Endothelial cell of umbilical vein (primary cell): ENCODE data around the gene ACADVL. TPM values are rescaled to one million over a fixed set of nuclear protein-coding genes. Genes with fewer than 3 reads are reported as not detected.
"Not testable (repeated sequence)": the region's sequence is repeated elsewhere in the genome, so short reads cannot be mapped to it uniquely, and the experiment has no call there.

ENCODE experiments used
- BruUV-seq: library from RNA; stranded (reverse); fragments of 400-500 nt; replicated peaks from 2 replicates; lab custom pipeline; 2021; lab: Mats Ljungman, UMichigan
- CTCF ChIA-PET: fragments of 300-600, 350-600 bp; sonication (Branson Sonifier 250); formaldehyde crosslinking; loops from one replicate; lab custom pipeline; 2021; ENCODE audit warnings: antibody characterized with exemption, inconsistent platforms; lab: Charles Lee
- POLR2A ChIA-PET: fragments of 300-600, 350-600 bp; sonication (Branson Sonifier 250); formaldehyde crosslinking; loops from one replicate; lab custom pipeline; 2021; ENCODE audit warnings: antibody characterized with exemption, inconsistent platforms; lab: Charles Lee
- DNase-seq: peaks from one replicate; pipeline ENCODE4 v3.0.0-alpha.2; 2011; ENCODE audit warnings: low read depth, low spot score
- FAIRE-seq: peaks from 2 replicates; lab custom pipeline; 2011; peaks lifted over from hg19 to GRCh38; lab: Jason Lieb, UNC
- H2AFZ ChIP-seq: 2 replicates; pipeline ENCODE4 v1.6.0; 2012; ENCODE audit warnings: low read depth, low read length, control low read depth, inconsistent platforms
- H3K27ac ChIP-seq: 2 replicates; pipeline ENCODE4 v1.5.1; 2011; ENCODE audit warnings: low read depth, mild to moderate bottlenecking, control low read depth, low read length, moderate library complexity; ENCODE audit not compliant: insufficient read depth
- H3K27me3 ChIP-seq, 2 experiments: 2 replicates each; pipeline versions ENCODE4 v1.6.0 to v1.6.1; 2011; ENCODE audit warnings: low read length in 2 of 2, mixed read lengths in 1 of 2; ENCODE audit not compliant: control insufficient read depth in 2 of 2, insufficient read depth in 2 of 2
- H3K36me3 ChIP-seq, 2 experiments: 2 replicates in 1 of 2; 3 replicates in 1 of 2; pipeline ENCODE4 v1.5.1; 2011; ENCODE audit warnings: low read length in 2 of 2, mild to moderate bottlenecking in 1 of 2, moderate library complexity in 1 of 2; ENCODE audit not compliant: control insufficient read depth in 2 of 2, insufficient read depth in 2 of 2; ENCODE audit errors: extremely low read depth in 1 of 2
- H3K4me1 ChIP-seq: 3 replicates; pipeline ENCODE4 v1.5.1; 2011; ENCODE audit warnings: mild to moderate bottlenecking, low read length; ENCODE audit not compliant: control insufficient read depth, insufficient read depth; ENCODE audit errors: extremely low read depth
- H3K4me2 ChIP-seq: 2 replicates; pipeline ENCODE4 v1.6.1; 2011; ENCODE audit warnings: low read length, control low read depth, mixed read lengths; ENCODE audit not compliant: insufficient read depth
- H3K4me3 ChIP-seq, 3 experiments: fragments of 200-600 bp in 1 of 3; sonication (generic), shearing (Covaris generic) in 1 of 3; replicated peaks in 1 of 3; 2 replicates each; pipeline ENCODE4 v1.5.1; 2011 to 2016; ENCODE audit warnings: control low read depth in 3 of 3, low read length in 3 of 3, mild to moderate bottlenecking in 2 of 3, inconsistent platforms in 1 of 3, low read depth in 1 of 3, moderate library complexity in 1 of 3; ENCODE audit not compliant: insufficient read depth in 1 of 3
- H3K79me2 ChIP-seq: 2 replicates; pipeline ENCODE4 v1.6.0; 2012; ENCODE audit warnings: low read length, inconsistent platforms; ENCODE audit not compliant: control insufficient read depth, insufficient read depth
- H3K9ac ChIP-seq: replicated peaks from 2 replicates; pipeline ENCODE3; 2011; ENCODE audit warnings: low read length, control low read depth; ENCODE audit not compliant: insufficient read depth; ENCODE audit errors: extremely low read depth
- H3K9me1 ChIP-seq: replicated peaks from 3 replicates; pipeline ENCODE4 v1.6.0; 2011; ENCODE audit warnings: mild to moderate bottlenecking, low read length; ENCODE audit not compliant: control insufficient read depth, insufficient read depth; ENCODE audit errors: extremely low read depth
- H3K9me3 ChIP-seq: replicated peaks from 2 replicates; pipeline ENCODE4 v1.5.1; 2012; ENCODE audit warnings: low read length, inconsistent platforms; ENCODE audit not compliant: control insufficient read depth, insufficient read depth
- H4K20me1 ChIP-seq: replicated peaks from 2 replicates; pipeline ENCODE3; 2011; ENCODE audit warnings: mild to moderate bottlenecking, low read length; ENCODE audit not compliant: control insufficient read depth, insufficient read depth; ENCODE audit errors: extremely low read depth
- EZH2 ChIP-seq: IDR thresholded peaks from 2 replicates; pipeline ENCODE4 v1.6.1; 2012; ENCODE audit warnings: borderline replicate concordance, low read depth, mild to moderate bottlenecking, moderate library complexity, low read length, inconsistent platforms; ENCODE audit not compliant: severe bottlenecking
- FOS ChIP-seq: IDR thresholded peaks from 2 replicates; pipeline ENCODE4 v1.6.1; 2011; ENCODE audit warnings: mild to moderate bottlenecking, low read length, moderate library complexity, borderline replicate concordance; ENCODE audit not compliant: insufficient read depth
- GATA2 ChIP-seq: IDR thresholded peaks from 2 replicates; pipeline ENCODE4 v1.7.0; 2011; ENCODE audit warnings: low read depth, mild to moderate bottlenecking, moderate library complexity, mixed read lengths, low read length; ENCODE audit not compliant: insufficient read length, insufficient read depth
- JUN ChIP-seq: IDR thresholded peaks from 2 replicates; pipeline ENCODE4 v1.6.1; 2011; ENCODE audit warnings: borderline replicate concordance, low read depth; ENCODE audit not compliant: insufficient read length, insufficient read depth
- MYC ChIP-seq: IDR thresholded peaks from one replicate; pipeline ENCODE4 v1.6.1; 2011; ENCODE audit warnings: mild to moderate bottlenecking, low read depth, low read length
- POLR2A ChIP-seq: IDR thresholded peaks from 2 replicates; pipeline ENCODE4 v1.6.1; 2012; ENCODE audit warnings: low read depth, mild to moderate bottlenecking, control low read depth, low read length
- POLR2AphosphoS5 ChIP-seq: IDR thresholded peaks from 2 replicates; pipeline ENCODE4 v1.6.1; 2012; ENCODE audit warnings: low read depth, mild to moderate bottlenecking, control low read depth, low read length, moderate library complexity; ENCODE audit not compliant: insufficient read depth
- dilution Hi-C: fragments of 300-500 bp; cut with MboI; formaldehyde crosslinking; loops from one replicate; pipeline ENCODE4 v1.15.0; 2019; ENCODE audit warnings: low sequenced_read_pairs; ENCODE audit not compliant: extremely low pct_ligation_motif_present
- intact Hi-C: fragments of 100-400 bp; cut with micrococcal nuclease; formaldehyde crosslinking; loops from one replicate; pipeline ENCODE4 v1.10.0; 2022
- polyA plus RNA-seq, 4 experiments: library from polyadenylated mRNA; depleted of rRNA in 3 of 4; stranded (reverse) in 3 of 4; unstranded in 1 of 4; fragments of >200 nt; gene quantifications; 2 replicates each; pipeline versions ENCODE4 v1.2.1 to v1.2.3, GENCODE V29; 2011 to 2012; ENCODE audit warnings: missing spikeins in 1 of 4
- total RNA-seq: library from RNA; stranded (reverse); gene quantifications from 2 replicates; pipeline ENCODE4 v1.2.3, GENCODE V29; 2021
- TF ChIP-seq, protein P1 (sequence below): IDR thresholded peaks from 2 replicates; pipeline ENCODE4 v1.6.1; 2011; ENCODE audit not compliant: insufficient read depth, insufficient read length
- TF ChIP-seq, protein P2 (sequence below), 2 donors: IDR thresholded peaks; 1 replicate in 1 of 2; 2 replicates in 1 of 2; pipeline ENCODE4 v1.5.1; 2011; ENCODE audit warnings: low read length in 2 of 2, mild to moderate bottlenecking in 2 of 2, moderate library complexity in 2 of 2, control low read depth in 1 of 2, inconsistent platforms in 1 of 2, low read depth in 1 of 2; ENCODE audit not compliant: insufficient read depth in 1 of 2; ENCODE audit errors: extremely low read depth in 1 of 2

The ACADVL gene
- total and polyA plus RNA-seq, 2 donors (not counting 3 experiments of a cell fraction or from before 2014, with no cell fraction given), result 308 to 376 TPM

DNA sequence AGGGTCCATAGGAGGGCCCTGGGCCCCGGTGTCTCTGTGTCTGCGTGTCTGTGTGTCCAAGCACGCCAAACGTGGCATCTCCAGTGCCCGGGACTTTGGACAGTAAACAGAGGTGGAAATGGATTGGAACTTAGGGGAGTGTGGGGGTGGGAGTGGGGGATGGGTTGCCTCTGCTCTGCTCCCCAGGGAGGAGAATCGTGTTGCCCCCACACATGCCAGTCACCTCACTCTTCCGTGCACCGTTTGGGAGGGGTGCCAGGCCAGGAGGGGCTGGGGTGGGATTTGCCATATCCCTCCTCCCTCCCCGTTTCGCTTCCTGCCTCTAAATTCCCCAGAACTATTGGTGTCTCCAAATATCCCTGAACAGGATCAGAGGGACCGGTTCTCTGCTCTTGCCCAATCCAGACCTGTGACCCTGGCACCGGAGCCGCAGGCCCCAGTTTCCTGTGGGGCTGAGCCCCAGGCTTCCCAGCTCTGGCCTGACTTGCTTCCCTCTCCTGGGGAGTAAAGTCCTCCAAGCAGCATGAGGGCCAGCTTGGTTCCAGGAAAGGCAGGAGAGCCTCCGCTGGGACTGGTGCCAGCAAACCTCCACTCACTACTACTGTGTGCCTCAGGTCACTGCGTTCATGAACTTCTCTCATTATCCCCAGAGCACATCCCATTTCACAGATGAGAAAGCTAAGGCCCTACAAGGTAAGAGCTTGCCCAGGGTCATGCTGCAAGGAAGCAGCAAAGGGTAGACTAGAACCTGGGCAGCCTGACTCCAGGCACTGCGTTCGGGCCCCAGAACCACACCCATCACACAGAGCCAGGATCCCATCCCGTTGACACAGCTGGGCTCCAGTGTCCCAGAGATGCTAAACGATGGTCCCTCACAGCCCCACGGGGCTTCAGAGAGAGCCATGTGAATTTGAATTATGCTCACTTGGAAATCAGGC lies 40.2 kb upstream of the ACADVL start, which contains the start of gene ASGR1:
TSS of gene ASGR1 (minus strand) at position 54 of the 938 bp plus-strand sequence. CDS start 807 bp downstream, outside the sequence.
- ChIA-PET CTCF (interaction anchor here (4.2 to 4.3 kb wide), 2 partner anchors 126 to 134 kb away, joined by 48 to 91 read pairs; partner anchors contain the start of gene SLC16A11), POLR2A (no interaction called here)
- H3K27me3 ChIP-seq, result no peaks in the 10 kb centered on the region
- H3K4me1 ChIP-seq, result peaks cover 15% of the 10 kb centered on the region
- peak within 1 kb of the TSS; percentile 88 for H3K4me2 ChIP-seq
- no peaks in the 10 kb centered on the region for H3K9me1 ChIP-seq
- DNase-seq, result no peak
- H3K9ac ChIP-seq, result peak within 1 kb of the TSS; percentile 79
- BruUV-seq, result no TSS peak
- H3K9me3 ChIP-seq, result no peaks in the 10 kb centered on the region
- intact Hi-C loops (no loop called here), dilution Hi-C loops (no loop called here)
- no peak within 1 kb of the TSS for H3K27ac ChIP-seq
- peak within 1 kb of the TSS in 2 of 3 experiments; percentile 46 to 66 for H3K4me3 ChIP-seq
- no peaks in the 10 kb centered on the region for H3K36me3 ChIP-seq
- no peaks in the 10 kb centered on the region for H3K79me2 ChIP-seq
- TF ChIP-seq POLR2A, result no peak
- no peak for TF ChIP-seq POLR2AphosphoS5
- TF ChIP-seq JUN, result no peak
- TF ChIP-seq, protein P1, sequence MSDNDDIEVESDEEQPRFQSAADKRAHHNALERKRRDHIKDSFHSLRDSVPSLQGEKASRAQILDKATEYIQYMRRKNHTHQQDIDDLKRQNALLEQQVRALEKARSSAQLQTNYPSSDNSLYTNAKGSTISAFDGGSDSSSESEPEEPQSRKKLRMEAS, result no peak
- TF ChIP-seq FOS, result no peak
- no peak for TF ChIP-seq MYC
- TF ChIP-seq, protein P2, sequence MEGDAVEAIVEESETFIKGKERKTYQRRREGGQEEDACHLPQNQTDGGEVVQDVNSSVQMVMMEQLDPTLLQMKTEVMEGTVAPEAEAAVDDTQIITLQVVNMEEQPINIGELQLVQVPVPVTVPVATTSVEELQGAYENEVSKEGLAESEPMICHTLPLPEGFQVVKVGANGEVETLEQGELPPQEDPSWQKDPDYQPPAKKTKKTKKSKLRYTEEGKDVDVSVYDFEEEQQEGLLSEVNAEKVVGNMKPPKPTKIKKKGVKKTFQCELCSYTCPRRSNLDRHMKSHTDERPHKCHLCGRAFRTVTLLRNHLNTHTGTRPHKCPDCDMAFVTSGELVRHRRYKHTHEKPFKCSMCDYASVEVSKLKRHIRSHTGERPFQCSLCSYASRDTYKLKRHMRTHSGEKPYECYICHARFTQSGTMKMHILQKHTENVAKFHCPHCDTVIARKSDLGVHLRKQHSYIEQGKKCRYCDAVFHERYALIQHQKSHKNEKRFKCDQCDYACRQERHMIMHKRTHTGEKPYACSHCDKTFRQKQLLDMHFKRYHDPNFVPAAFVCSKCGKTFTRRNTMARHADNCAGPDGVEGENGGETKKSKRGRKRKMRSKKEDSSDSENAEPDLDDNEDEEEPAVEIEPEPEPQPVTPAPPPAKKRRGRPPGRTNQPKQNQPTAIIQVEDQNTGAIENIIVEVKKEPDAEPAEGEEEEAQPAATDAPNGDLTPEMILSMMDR (IDR thresholded peaks at IDR 0.05; ENCODE audit: extremely low read depth in 1 of 2, insufficient read depth in 1 of 2, low read depth in 1 of 2, low read length in 2 of 2), result no peak
- TF ChIP-seq EZH2, result no peak
- no peak for TF ChIP-seq GATA2
- FAIRE-seq, result no peak
- peak within 1 kb of the TSS; percentile 91 for H2AFZ ChIP-seq
- H4K20me1 ChIP-seq, result no peaks in the 10 kb centered on the region

DNA sequence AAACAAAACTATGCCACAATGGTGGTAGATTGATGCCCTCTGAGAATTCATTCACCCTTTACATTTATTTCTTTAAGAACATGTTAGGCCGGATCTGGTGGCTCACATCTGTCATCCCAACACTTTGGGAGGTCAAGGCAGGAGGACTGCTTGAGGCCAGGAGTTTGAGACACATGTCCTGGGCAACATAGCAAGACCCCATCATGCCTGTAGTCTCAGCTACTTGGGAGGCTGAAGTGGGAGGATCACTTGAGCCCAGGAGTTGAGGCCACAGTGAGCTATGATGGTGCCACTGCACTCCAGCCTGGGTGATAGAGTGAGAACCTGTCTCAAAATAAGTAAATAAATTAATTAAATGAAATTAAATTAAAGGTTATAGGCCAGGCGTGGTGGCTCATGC lies 37.6 kb upstream of the ACADVL start:
- H3K4me1 ChIP-seq, result peaks cover 10% of the 10 kb centered on the region
- intact Hi-C loops, H3K4me2 ChIP-seq, H3K27ac ChIP-seq, H2AFZ ChIP-seq, H3K4me3 ChIP-seq, H3K9me3 ChIP-seq, H3K9ac ChIP-seq, DNase-seq, H3K36me3 ChIP-seq, FAIRE-seq, H3K27me3 ChIP-seq, H3K9me1 ChIP-seq, dilution Hi-C loops, BruUV-seq, H4K20me1 ChIP-seq, H3K79me2 ChIP-seq: not testable (repeated sequence)
- CTCF ChIA-PET, result interaction anchor here (1.3 to 1.7 kb wide), 2 partner anchors 136 to 268 kb away, joined by 3 to 4 read pairs; no protein-coding TSS in a partner anchor
- POLR2A ChIA-PET, result interaction anchor here (0.7 kb wide), 1 partner anchor 196 kb away, joined by 3 read pairs; no protein-coding TSS in a partner anchor
